Right cardiac atrium (tissue), 5 donors: ENCODE measurements around the gene MLLT10. TPM values are rescaled to one million over a fixed set of nuclear protein-coding genes. Genes with fewer than 3 reads are reported as not detected.

Source experiments
- ATAC-seq, 2 donors: fragments of 200-7000 bp; cut with Tn5 transposase; one replicate each; pipeline versions ENCODE4 v1.8.0 to v1.9.1; 2020; ENCODE audit warnings: moderate library complexity in 2 of 2, mild to moderate bottlenecking in 1 of 2
- DNase-seq, 3 donors: peaks; one replicate each; pipeline ENCODE4 v3.0.0-alpha.2; 2020
- H3K27ac ChIP-seq: one replicate; pipeline ENCODE4 v1.5.1; 2013; ENCODE audit warnings: mild to moderate bottlenecking, low read length, control low read depth, moderate library complexity
- H3K27me3 ChIP-seq: one replicate; pipeline ENCODE4 v1.6.1; 2013; ENCODE audit not compliant: control insufficient read depth, insufficient read depth
- H3K4me1 ChIP-seq: one replicate; pipeline ENCODE4 v1.6.1; 2013; ENCODE audit warnings: low read length; ENCODE audit not compliant: control insufficient read depth, insufficient read depth
- H3K4me3 ChIP-seq: one replicate; pipeline ENCODE4 v1.5.1; 2013; ENCODE audit warnings: low read length, control low read depth
- H3K9me3 ChIP-seq: one replicate; pipeline ENCODE4 v1.6.1; 2013; ENCODE audit warnings: low read length; ENCODE audit not compliant: control insufficient read depth
- WGBS: extraction: QIAGEN DNeasy Blood & Tissue Kit; methylation state at CpG from one replicate; pipeline ENCODE4 v1.1.7; 2013; 5-methylcytosine and 5-hydroxymethylcytosine counted together
- intact Hi-C, 4 donors: fragments of 100-400 bp; cut with DNase I; formaldehyde crosslinking; loops; one replicate each; pipeline versions ENCODE4 v1.11.0 to v1.14.0; 2022 to 2023
- long read RNA-seq, 4 donors: library from polyadenylated mRNA; unstranded; transcript quantifications; one replicate each; pipeline ENCODE4 v2.0.0, GENCODE V29; 2020 to 2021
- polyA plus RNA-seq: library from polyadenylated mRNA; stranded (reverse); fragments of 200-250 nt; gene quantifications from one replicate; pipeline ENCODE4 v1.2.3, GENCODE V29; 2013
- total RNA-seq, 4 donors: library from RNA; stranded (reverse); fragmentation: NEBNext Ultra II Directional; extraction: Animal tissue kit (Norgen Biotek cat#: 25700); gene quantifications; one replicate each; pipeline ENCODE4 v1.2.1, GENCODE V29; 2021
- donor health status: healthy with polysubstance abuse.
- donor health status: DM: no; HTN: yes; CAD: no.
- donor health status: DM: no; HTN: no; CAD: no.
- donor health status: DM: no; HTN: yes; CAD: no; lungs with severe emphysema.
- donor health status: DM: yes; HTN: yes; CAD: no.

Gene MLLT10
- total RNA-seq (10 to 100 TPM; 26.6 to 36.1 (median 29.8) TPM), polyA plus RNA-seq (14.1 TPM)
- long read RNA-seq, donor 1, partial matches to known transcripts: 4 of 10 reads
- long read RNA-seq, donor 1, other reads (novel, unspliced or antisense): 6 of 10 reads
- long read RNA-seq, donor 2, partial matches to known transcripts: 0 of 4 reads
- long read RNA-seq, donor 2, other reads (novel, unspliced or antisense): 4 of 4 reads
- long read RNA-seq, donor 3, partial matches to known transcripts: 3 of 15 reads
- long read RNA-seq, donor 3, other reads (novel, unspliced or antisense): 11 of 15 reads
- long read RNA-seq, donor 4, partial matches to known transcripts: 0 of 5 reads
- long read RNA-seq, donor 4, other reads (novel, unspliced or antisense): 5 of 5 reads

- under 1% methylated on average over 63 of the region's 74 CpGs for WGBS
- Histone ChIP-seq H3K4me3 (peak within 1 kb of the TSS; percentile 95), H3K9me3 (no peaks in the 10 kb centered on the region), H3K4me1 (no peaks in the 10 kb centered on the region), H3K27ac (peak within 1 kb of the TSS; percentile 99), H3K27me3 (no peaks in the 10 kb centered on the region)
- DNase-seq: peak; percentile 97 to 99 (median 98)
- peak; percentile 96 to 97 for ATAC-seq
- intact Hi-C loops: loop anchor here in 2 of 4 donors (5.0 kb wide), 1 partner anchor 36 kb away; no protein-coding TSS in a partner anchor
Measured at GRCh38 chr10:21533467-21534279, at the start of gene MLLT10. MLLT10 (plus strand) TSS chr10:21534232; CDS start chr10:21534645, 413 bp downstream.

GRCh38 chr10:21487416-21488180, 46.4 kb upstream of the MLLT10 start:
- Histone ChIP-seq H3K4me1 (no peaks in the 10 kb centered on the region), H3K27ac (no peak overlapping the region), H3K9me3 (no peaks in the 10 kb centered on the region), H3K4me3 (no peak overlapping the region), H3K27me3 (no peaks in the 10 kb centered on the region)
- 98% methylated on average over 10 of the region's 10 CpGs for WGBS
- ATAC-seq: no peak
- intact Hi-C loops: no loop called here
- DNase-seq: no peak

GRCh38 chr10:21488246-21488956, 45.6 kb upstream of the MLLT10 start:
- no peak for ATAC-seq
- DNase-seq: no peak
- H3K9me3 ChIP-seq: no peaks in the 10 kb centered on the region
- no peaks in the 10 kb centered on the region for H3K4me1 ChIP-seq
- no peak overlapping the region for H3K4me3 ChIP-seq
- WGBS: 51% methylated on average over 6 of the region's 6 CpGs
- intact Hi-C loops: no loop called here
- no peak overlapping the region for H3K27ac ChIP-seq
- no peaks in the 10 kb centered on the region for H3K27me3 ChIP-seq

GRCh38 chr10:21488957-21489446, 45.0 kb upstream of the MLLT10 start:
- ATAC-seq (no peak), DNase-seq (no peak)
- Histone ChIP-seq H3K9me3 (no peaks in the 10 kb centered on the region), H3K4me3 (no peak overlapping the region), H3K27ac (no peak overlapping the region), H3K27me3 (no peaks in the 10 kb centered on the region), H3K4me1 (no peaks in the 10 kb centered on the region)
- intact Hi-C loops: no loop called here
- 81% methylated on average over 5 of the region's 5 CpGs for whole genome bisulfite sequencing

GRCh38 chr10:21490028-21490710, 43.9 kb upstream of the MLLT10 start:
- DNase-seq: no peak
- no peaks in the 10 kb centered on the region for H3K27me3 ChIP-seq
- H3K4me3 ChIP-seq: no peak overlapping the region
- ATAC-seq: no peak
- intact Hi-C loops: loop anchor here (5.0 to 10.0 kb wide), 5 partner anchors 208 to 1585 kb away; no protein-coding TSS in a partner anchor
- H3K27ac ChIP-seq: no peak overlapping the region
- no peaks in the 10 kb centered on the region for H3K9me3 ChIP-seq
- no peaks in the 10 kb centered on the region for H3K4me1 ChIP-seq
- WGBS: 97% methylated on average over 4 of the region's 4 CpGs

- ATAC-seq (no peak), DNase-seq (no peak)
- Histone ChIP-seq H3K4me1 (no peaks in the 10 kb centered on the region), H3K9me3 (no peaks in the 10 kb centered on the region), H3K27me3 (no peaks in the 10 kb centered on the region), H3K4me3 (no peak overlapping the region), H3K27ac (no peak overlapping the region)
- 81% methylated on average over 2 of the region's 2 CpGs for WGBS
- intact Hi-C loops: loop anchor here (5.0 to 10.0 kb wide), 5 partner anchors 208 to 1584 kb away; no protein-coding TSS in a partner anchor
Measured at GRCh38 chr10:21490711-21491105, 43.3 kb upstream of the MLLT10 start.

- no peak for DNase-seq
- Histone ChIP-seq H3K4me1 (no peaks in the 10 kb centered on the region), H3K4me3 (no peak overlapping the region), H3K9me3 (no peaks in the 10 kb centered on the region), H3K27me3 (no peaks in the 10 kb centered on the region), H3K27ac (no peak overlapping the region)
- WGBS: 79% methylated on average over 3 of the region's 3 CpGs
- no peak for ATAC-seq
- intact Hi-C loops: loop anchor here (5.0 to 10.0 kb wide), 5 partner anchors 210 to 1582 kb away; no protein-coding TSS in a partner anchor
Measured at GRCh38 chr10:21492421-21492820, 41.6 kb upstream of the MLLT10 start.

- 50% methylated on average over 9 of the region's 9 CpGs for WGBS
- H3K4me3 ChIP-seq: peak overlapping the region; percentile 79
Measured at GRCh38 chr10:21493784-21494183, 40.2 kb upstream of the MLLT10 start.

GRCh38 chr10:21494191-21495001, 39.6 kb upstream of the MLLT10 start:
- DNase-seq (peak; percentile 64 to 85 (median 84)), ATAC-seq (peak; percentile 64 to 71)
- Histone ChIP-seq H3K4me1 (no peaks in the 10 kb centered on the region), H3K27ac (peak overlapping the region; percentile 51), H3K9me3 (no peaks in the 10 kb centered on the region), H3K27me3 (no peaks in the 10 kb centered on the region), H3K4me3 (peak overlapping the region; percentile 79)
- WGBS: 8% methylated on average over 66 of the region's 66 CpGs
- intact Hi-C loops: loop anchor here (2.0 to 10.0 kb wide), 11 partner anchors 38 to 1580 kb away; partner anchors contain the start of gene MLLT10 (in 2 of the 4)

More at GRCh38 chr10:21493784-21494183, 40.2 kb upstream of the MLLT10 start:
- peak overlapping the region; percentile 51 for H3K27ac ChIP-seq
- DNase-seq: no peak
- no peaks in the 10 kb centered on the region for H3K4me1 ChIP-seq
- H3K9me3 ChIP-seq: no peaks in the 10 kb centered on the region
- no peaks in the 10 kb centered on the region for H3K27me3 ChIP-seq
- no peak for ATAC-seq
- intact Hi-C loops: loop anchor here (2.0 to 10.0 kb wide), 7 partner anchors 211 to 1581 kb away; no protein-coding TSS in a partner anchor
